HG03378 (cell line): ENCODE data around the gene DCTN2.
A peak's percentile ranks its signal among the peaks of the same experiment; 100 is the strongest.
"Not testable (repeated sequence)": the region's sequence is repeated elsewhere in the genome, so short reads cannot be mapped to it uniquely, and the experiment has no call there.

Source experiments
- ATAC-seq: cut with Tn5 transposase; IDR thresholded peaks from one replicate; pipeline ENCODE4 v1.9.1; 2021; ENCODE audit warnings: mild to moderate bottlenecking, moderate library complexity; ENCODE audit not compliant: unreplicated experiment

Gene DCTN2

GRCh38 chr12:57529831-57530230 is 17.2 kb downstream of the DCTN2 start:
- no peak for ATAC-seq

- ATAC-seq, result no peak
Measured at GRCh38 chr12:57528831-57529555, 18.0 kb downstream of the DCTN2 start.

GRCh38 chr12:57528176-57528575 is 18.8 kb downstream of the DCTN2 start:
- ATAC-seq, result no peak

GRCh38 chr12:57527184-57527583 is 19.8 kb downstream of the DCTN2 start:
- no peak for ATAC-seq

- ATAC-seq, result no peak
Measured at GRCh38 chr12:57526477-57527126, 20.4 kb downstream of the DCTN2 start.

GRCh38 chr12:57525615-57526383 is 21.2 kb downstream of the DCTN2 start:
- no peak for ATAC-seq

- no peak for ATAC-seq
Measured at GRCh38 chr12:57524814-57525614, 22.0 kb downstream of the DCTN2 start.

- no peak for ATAC-seq
Measured at GRCh38 chr12:57523706-57524614, 23.0 kb downstream of the DCTN2 start.

- no peak for ATAC-seq
Measured at GRCh38 chr12:57522887-57523705, 23.9 kb downstream of the DCTN2 start.

- ATAC-seq, result peak; percentile 42
Measured at GRCh38 chr12:57522011-57522886, 24.7 kb downstream of the DCTN2 start, which contains the start of gene MBD6. Gene MBD6, plus strand, starts transcription at chr12:57522824. Its CDS starts 1,480 bp downstream, at chr12:57524304.

- ATAC-seq, result no peak
Measured at GRCh38 chr12:57521525-57522010, 25.4 kb downstream of the DCTN2 start.

- peak; percentile 69 for ATAC-seq
Measured at GRCh38 chr12:57520053-57520818, 26.8 kb downstream of the DCTN2 start, which contains the start of gene DDIT3. Gene DDIT3, minus strand, starts transcription at chr12:57520514. Its CDS starts 3,108 bp downstream, at chr12:57517406.

- ATAC-seq, result no peak
Measured at GRCh38 chr12:57519796-57520052, 27.3 kb downstream of the DCTN2 start.

- ATAC-seq, result no peak
Measured at GRCh38 chr12:57518920-57519795, 27.8 kb downstream of the DCTN2 start.

- ATAC-seq, result no peak
Measured at GRCh38 chr12:57518176-57518919, 28.6 kb downstream of the DCTN2 start.

GRCh38 chr12:57517718-57518117 is 29.3 kb downstream of the DCTN2 start:
- not testable (repeated sequence) for ATAC-seq
